ENCODE measurements around the gene CISD3. TPM values are rescaled to one million over a fixed set of nuclear protein-coding genes. Genes with fewer than 3 reads are reported as not detected.

CISD3 gene
- total and polyA plus RNA-seq, 8 donors, result 27.5 to 44.3 (median 30.9) TPM

- Histone ChIP-seq H3K27ac (peak overlapping the region; percentile 48 to 85 (median 70)), H3K4me3 (peak overlapping the region; percentile 78 to 84 (median 80)), H3K4me1 (peaks cover 20 to 29% (median 21%) of the 10 kb centered on the region in 3 donors), H3K36me3 (no peaks in the 10 kb centered on the region), H3K9me3 (no peaks in the 10 kb centered on the region), H3K27me3 (no peaks in the 10 kb centered on the region)
- no peak for TF ChIP-seq CTCF (IDR thresholded peaks at IDR 0.05)
- ATAC-seq (no peak), FAIRE-seq (no peak), DNase-seq (peak in 2 of 6 donors; percentile 56 to 68)
- 3 to 5% methylated on average over 16 to 21 of the region's 21 CpGs for WGBS, 2 donors
- intact Hi-C loops (cut with DNase I), result no loop called here
Observed at GRCh38 chr17:38746849-38747462, 16.8 kb downstream of the CISD3 start.

- FAIRE-seq, result no peak
- no peaks in the 10 kb centered on the region for H3K9me3 ChIP-seq
- DNase-seq, result peak in 5 of 6 donors; percentile 45 to 85 (median 76)
- ATAC-seq, result peak in 1 of 4 donors; percentile 11
- H3K27ac ChIP-seq, result peak overlapping the region; percentile 48 to 85 (median 70)
- 1 to 2% methylated on average over 49 to 64 of the region's 64 CpGs for WGBS, 2 donors
- intact Hi-C loops (cut with DNase I), result no loop called here
- peak overlapping the region; percentile 78 to 84 (median 80) for H3K4me3 ChIP-seq
- H3K36me3 ChIP-seq, result no peaks in the 10 kb centered on the region
- peaks cover 13 to 23% (median 16%) of the 10 kb centered on the region in 3 donors for H3K4me1 ChIP-seq
- H3K27me3 ChIP-seq, result no peaks in the 10 kb centered on the region
- TF ChIP-seq CTCF (IDR thresholded peaks at IDR 0.05), result no peak
Observed at GRCh38 chr17:38747463-38748148, 17.5 kb downstream of the CISD3 start.

- intact Hi-C loops (cut with DNase I), result no loop called here
- H3K27me3 ChIP-seq, result no peaks in the 10 kb centered on the region
- peak within 1 kb of the TSS; percentile 61 to 85 (median 75) for H3K27ac ChIP-seq
- no peak for TF ChIP-seq CTCF (IDR thresholded peaks at IDR 0.05)
- peaks cover 8 to 16% (median 9%) of the 10 kb centered on the region in 3 donors for H3K4me1 ChIP-seq
- H3K36me3 ChIP-seq, result no peaks in the 10 kb centered on the region
- peak within 1 kb of the TSS; percentile 78 to 84 (median 80) for H3K4me3 ChIP-seq
- WGBS, 2 donors, result 1% methylated on average over 29 to 45 of the region's 47 CpGs
- FAIRE-seq, result no peak
- DNase-seq, result peak; percentile 81 to 93 (median 87)
- peak; percentile 43 to 51 (median 46) for ATAC-seq
- no peaks in the 10 kb centered on the region for H3K9me3 ChIP-seq
Observed at GRCh38 chr17:38748149-38748891, 18.2 kb downstream of the CISD3 start, which contains the start of gene PCGF2. Gene PCGF2 (minus strand): TSS chr17:38748336. CDS start chr17:38740402, 7,934 bp downstream.

- TF ChIP-seq CTCF (IDR thresholded peaks at IDR 0.05), result no peak
- no peaks in the 10 kb centered on the region for H3K36me3 ChIP-seq
- 1% methylated on average over 27 to 32 of the region's 32 CpGs for WGBS, 2 donors
- H3K27me3 ChIP-seq, result no peaks in the 10 kb centered on the region
- peak in 1 of 6 donors; percentile 80 for DNase-seq
- FAIRE-seq, result no peak
- H3K27ac ChIP-seq, result peak overlapping the region; percentile 61 to 85 (median 71)
- peaks cover 5 to 16% (median 7%) of the 10 kb centered on the region in 3 donors for H3K4me1 ChIP-seq
- peak overlapping the region; percentile 78 to 84 (median 80) for H3K4me3 ChIP-seq
- no peak for ATAC-seq
- H3K9me3 ChIP-seq, result no peaks in the 10 kb centered on the region
- intact Hi-C loops (cut with DNase I), result no loop called here
Observed at GRCh38 chr17:38748892-38749222, 18.7 kb downstream of the CISD3 start.

All from pancreas (tissue), 10 donors.